ENCODE data around the gene NEMF. TPM values are rescaled to one million over a fixed set of nuclear protein-coding genes. Genes with fewer than 3 reads are reported as not detected.
"Not testable (repeated sequence)": the region's sequence is repeated elsewhere in the genome, so short reads cannot be mapped to it uniquely, and the experiment has no call there.

The NEMF gene
- polyA plus RNA-seq, 1 donor (not counting 4 experiments of a cell fraction or from before 2014, with no cell fraction given): 55.1 TPM

DNA sequence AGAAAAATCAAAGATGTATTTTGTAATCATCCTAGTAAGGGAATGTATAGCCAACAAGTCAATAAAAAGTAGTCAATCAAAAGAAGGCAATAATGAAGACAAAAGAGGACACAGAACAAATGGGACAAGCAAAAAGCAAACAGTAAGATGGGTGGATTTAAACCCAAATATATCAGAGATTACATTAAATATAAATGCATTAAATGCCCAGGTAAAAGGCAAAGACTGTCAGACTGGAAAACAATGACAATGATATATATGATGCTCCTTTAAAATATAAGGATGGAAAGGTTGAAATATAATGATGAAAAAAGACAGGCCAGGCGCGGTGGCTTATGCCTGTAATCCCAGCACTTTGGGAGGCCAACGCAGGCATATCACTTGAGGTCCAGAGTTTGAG lies 35.7 kb downstream of the NEMF start:
- H3K9ac ChIP-seq (ENCODE audit: control insufficient read depth, extremely low read depth, insufficient read depth, low read length): no peak overlapping the region
- dilution Hi-C loops (cut with MboI; ENCODE audit: extremely low pct_ligation_motif_present, low sequenced_read_pairs): no loop called here
- H3K27me3 ChIP-seq (ENCODE audit: control insufficient read depth, extremely low read depth, insufficient read depth, low read length): no peaks in the 10 kb centered on the region
- H3K4me2 ChIP-seq (ENCODE audit: control insufficient read depth, extremely low read depth, insufficient read depth, low read depth, low read length): no peak overlapping the region
- H3K36me3 ChIP-seq (ENCODE audit: control insufficient read depth in 2 of 2, extremely low read depth in 1 of 2, insufficient read depth in 2 of 2, low read length in 2 of 2): peaks cover 5 to 15% of the 10 kb centered on the region in 2 experiments
- no peaks in the 10 kb centered on the region for H4K20me1 ChIP-seq (ENCODE audit: control insufficient read depth, extremely low read depth, insufficient read depth, low read length)
- H3K27ac ChIP-seq (ENCODE audit: control insufficient read depth, insufficient read depth, low read length): no peak overlapping the region
- no peak overlapping the region for H3K4me3 ChIP-seq (ENCODE audit: control insufficient read depth in 2 of 3, extremely low read depth in 1 of 3, insufficient read depth in 2 of 3, low read depth in 1 of 3, low read length in 3 of 3)
- no peaks in the 10 kb centered on the region for H3K79me2 ChIP-seq (ENCODE audit: control insufficient read depth, insufficient read depth, low read length)
- no peak for DNase-seq (ENCODE audit: low read depth, low spot score)
- no peak for FAIRE-seq
- no peak overlapping the region for H2AFZ ChIP-seq (ENCODE audit: control insufficient read depth, low read length)
- H3K9me3 ChIP-seq (ENCODE audit: control insufficient read depth, low read depth, low read length): no peaks in the 10 kb centered on the region
- TF ChIP-seq EZH2 (IDR thresholded peaks at IDR 0.05; ENCODE audit: low read length) (no peak), CTCF (optimal IDR thresholded peaks at IDR 0.05 in 1 of 3, IDR thresholded peaks at IDR 0.05 in 1 of 3, conservative IDR thresholded peaks at IDR 0.05 in 1 of 3; ENCODE audit: extremely low read depth in 1 of 3, insufficient read depth in 2 of 3, low read length in 3 of 3) (no peak)
- H3K4me1 ChIP-seq (ENCODE audit: control insufficient read depth, extremely low read depth, insufficient read depth, low read length): no peaks in the 10 kb centered on the region
- H3K9me1 ChIP-seq (ENCODE audit: control insufficient read depth, extremely low read depth, insufficient read depth, low read length): no peaks in the 10 kb centered on the region

DNA sequence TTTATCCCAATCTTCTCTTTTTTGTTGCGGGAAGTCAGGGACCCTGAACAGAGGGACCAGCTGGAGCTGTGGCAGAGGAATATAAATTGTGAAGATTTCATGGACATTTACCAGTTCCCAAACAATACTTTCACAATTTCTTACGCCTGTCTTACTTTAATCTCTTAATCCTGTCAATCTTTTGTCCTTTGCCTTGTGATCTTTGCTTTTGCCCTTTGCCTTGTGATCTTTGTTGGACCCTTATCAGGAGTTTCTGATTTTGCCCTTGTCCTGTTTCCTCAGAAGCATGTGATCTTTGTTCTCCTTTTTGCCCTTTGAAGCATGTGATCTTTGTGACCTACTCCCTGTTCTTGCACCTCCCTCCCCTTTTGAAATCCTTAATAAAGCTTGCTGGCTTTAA lies 36.5 kb downstream of the NEMF start:
- DNase-seq (ENCODE audit: low read depth, low spot score); H3K9me3 ChIP-seq (ENCODE audit: control insufficient read depth, low read depth, low read length); H3K9ac ChIP-seq (ENCODE audit: control insufficient read depth, extremely low read depth, insufficient read depth, low read length); H4K20me1 ChIP-seq (ENCODE audit: control insufficient read depth, extremely low read depth, insufficient read depth, low read length); H3K9me1 ChIP-seq (ENCODE audit: control insufficient read depth, extremely low read depth, insufficient read depth, low read length); FAIRE-seq; H3K79me2 ChIP-seq (ENCODE audit: control insufficient read depth, insufficient read depth, low read length); H2AFZ ChIP-seq (ENCODE audit: control insufficient read depth, low read length); H3K27ac ChIP-seq (ENCODE audit: control insufficient read depth, insufficient read depth, low read length); H3K4me1 ChIP-seq (ENCODE audit: control insufficient read depth, extremely low read depth, insufficient read depth, low read length); dilution Hi-C loops (cut with MboI; ENCODE audit: extremely low pct_ligation_motif_present, low sequenced_read_pairs); H3K4me3 ChIP-seq (ENCODE audit: control insufficient read depth in 2 of 3, extremely low read depth in 1 of 3, insufficient read depth in 2 of 3, low read depth in 1 of 3, low read length in 3 of 3); H3K27me3 ChIP-seq (ENCODE audit: control insufficient read depth, extremely low read depth, insufficient read depth, low read length); H3K4me2 ChIP-seq (ENCODE audit: control insufficient read depth, extremely low read depth, insufficient read depth, low read depth, low read length): not testable (repeated sequence)
- H3K36me3 ChIP-seq (ENCODE audit: control insufficient read depth in 2 of 2, extremely low read depth in 1 of 2, insufficient read depth in 2 of 2, low read length in 2 of 2): peaks cover 5 to 15% of the 10 kb centered on the region in 2 experiments

DNA sequence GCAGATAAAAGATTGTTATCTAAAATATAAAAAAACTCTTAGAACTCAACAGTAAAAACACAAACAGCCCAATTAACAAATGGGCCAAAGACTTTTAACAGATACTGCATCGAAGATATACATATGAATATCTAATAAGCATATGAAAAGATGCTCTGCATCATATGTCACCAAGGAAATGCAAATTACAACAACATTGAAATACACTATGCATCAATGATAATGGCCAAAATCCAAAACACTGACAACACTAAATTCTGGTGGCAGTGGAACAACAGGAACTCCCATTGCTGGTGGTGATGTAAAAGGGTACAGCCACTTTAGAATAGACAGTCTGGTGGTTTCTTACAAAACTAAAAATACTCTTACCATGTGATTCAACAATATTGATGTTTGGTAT lies 43.8 kb downstream of the NEMF start:
- Histone ChIP-seq H3K4me3 (ENCODE audit: control insufficient read depth in 2 of 3, extremely low read depth in 1 of 3, insufficient read depth in 2 of 3, low read depth in 1 of 3, low read length in 3 of 3) (no peak overlapping the region), H3K79me2 (ENCODE audit: control insufficient read depth, insufficient read depth, low read length) (no peaks in the 10 kb centered on the region), H3K9me1 (ENCODE audit: control insufficient read depth, extremely low read depth, insufficient read depth, low read length) (no peaks in the 10 kb centered on the region), H4K20me1 (ENCODE audit: control insufficient read depth, extremely low read depth, insufficient read depth, low read length) (no peaks in the 10 kb centered on the region), H3K4me2 (ENCODE audit: control insufficient read depth, extremely low read depth, insufficient read depth, low read depth, low read length) (no peak overlapping the region), H3K9me3 (ENCODE audit: control insufficient read depth, low read depth, low read length) (no peaks in the 10 kb centered on the region), H2AFZ (ENCODE audit: control insufficient read depth, low read length) (no peak overlapping the region), H3K9ac (ENCODE audit: control insufficient read depth, extremely low read depth, insufficient read depth, low read length) (no peak overlapping the region), H3K4me1 (ENCODE audit: control insufficient read depth, extremely low read depth, insufficient read depth, low read length) (no peaks in the 10 kb centered on the region), H3K27me3 (ENCODE audit: control insufficient read depth, extremely low read depth, insufficient read depth, low read length) (no peaks in the 10 kb centered on the region), H3K27ac (ENCODE audit: control insufficient read depth, insufficient read depth, low read length) (no peak overlapping the region), H3K36me3 (ENCODE audit: control insufficient read depth in 2 of 2, extremely low read depth in 1 of 2, insufficient read depth in 2 of 2, low read length in 2 of 2) (peaks cover 9 to 18% of the 10 kb centered on the region in 2 experiments)
- FAIRE-seq (no peak), DNase-seq (ENCODE audit: low read depth, low spot score) (no peak)
- TF ChIP-seq CTCF (optimal IDR thresholded peaks at IDR 0.05 in 1 of 3, IDR thresholded peaks at IDR 0.05 in 1 of 3, conservative IDR thresholded peaks at IDR 0.05 in 1 of 3; ENCODE audit: extremely low read depth in 1 of 3, insufficient read depth in 2 of 3, low read length in 3 of 3) (no peak), EZH2 (IDR thresholded peaks at IDR 0.05; ENCODE audit: low read length) (no peak)
- dilution Hi-C loops (cut with MboI; ENCODE audit: extremely low pct_ligation_motif_present, low sequenced_read_pairs): no loop called here

Measured in keratinocyte (primary cell).